GM12874 (cell line): ENCODE measurements around the gene MROH2A.

Experiments used
- TF ChIP-seq, protein P1 (sequence below): IDR thresholded peaks from 2 replicates; pipeline ENCODE4 v1.5.1; 2011; ENCODE audit warnings: low read depth, mild to moderate bottlenecking, control low read depth, low read length, moderate library complexity; ENCODE audit not compliant: insufficient read depth

The MROH2A gene

DNA sequence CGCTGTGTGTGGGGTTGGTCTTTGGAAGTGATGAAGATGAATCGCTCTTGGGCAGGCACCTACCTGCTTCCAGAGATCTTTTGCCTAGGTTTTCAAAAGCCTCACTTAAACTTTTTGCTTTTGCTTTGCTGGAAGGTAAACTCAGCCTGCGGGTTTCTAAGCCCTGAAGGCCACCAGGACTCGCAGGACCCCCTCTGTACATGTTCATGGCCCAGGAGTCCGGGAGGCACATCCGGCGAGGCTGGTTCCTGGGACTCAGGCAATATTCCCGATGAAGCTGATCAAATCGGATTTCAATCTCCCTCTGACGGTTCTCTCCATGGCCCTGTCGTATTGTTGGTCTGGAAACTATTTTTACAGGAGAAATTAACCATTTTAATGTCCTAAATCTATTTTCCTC lies 63.1 kb downstream of the MROH2A start:
- TF ChIP-seq, protein P1, sequence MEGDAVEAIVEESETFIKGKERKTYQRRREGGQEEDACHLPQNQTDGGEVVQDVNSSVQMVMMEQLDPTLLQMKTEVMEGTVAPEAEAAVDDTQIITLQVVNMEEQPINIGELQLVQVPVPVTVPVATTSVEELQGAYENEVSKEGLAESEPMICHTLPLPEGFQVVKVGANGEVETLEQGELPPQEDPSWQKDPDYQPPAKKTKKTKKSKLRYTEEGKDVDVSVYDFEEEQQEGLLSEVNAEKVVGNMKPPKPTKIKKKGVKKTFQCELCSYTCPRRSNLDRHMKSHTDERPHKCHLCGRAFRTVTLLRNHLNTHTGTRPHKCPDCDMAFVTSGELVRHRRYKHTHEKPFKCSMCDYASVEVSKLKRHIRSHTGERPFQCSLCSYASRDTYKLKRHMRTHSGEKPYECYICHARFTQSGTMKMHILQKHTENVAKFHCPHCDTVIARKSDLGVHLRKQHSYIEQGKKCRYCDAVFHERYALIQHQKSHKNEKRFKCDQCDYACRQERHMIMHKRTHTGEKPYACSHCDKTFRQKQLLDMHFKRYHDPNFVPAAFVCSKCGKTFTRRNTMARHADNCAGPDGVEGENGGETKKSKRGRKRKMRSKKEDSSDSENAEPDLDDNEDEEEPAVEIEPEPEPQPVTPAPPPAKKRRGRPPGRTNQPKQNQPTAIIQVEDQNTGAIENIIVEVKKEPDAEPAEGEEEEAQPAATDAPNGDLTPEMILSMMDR: no peak

DNA sequence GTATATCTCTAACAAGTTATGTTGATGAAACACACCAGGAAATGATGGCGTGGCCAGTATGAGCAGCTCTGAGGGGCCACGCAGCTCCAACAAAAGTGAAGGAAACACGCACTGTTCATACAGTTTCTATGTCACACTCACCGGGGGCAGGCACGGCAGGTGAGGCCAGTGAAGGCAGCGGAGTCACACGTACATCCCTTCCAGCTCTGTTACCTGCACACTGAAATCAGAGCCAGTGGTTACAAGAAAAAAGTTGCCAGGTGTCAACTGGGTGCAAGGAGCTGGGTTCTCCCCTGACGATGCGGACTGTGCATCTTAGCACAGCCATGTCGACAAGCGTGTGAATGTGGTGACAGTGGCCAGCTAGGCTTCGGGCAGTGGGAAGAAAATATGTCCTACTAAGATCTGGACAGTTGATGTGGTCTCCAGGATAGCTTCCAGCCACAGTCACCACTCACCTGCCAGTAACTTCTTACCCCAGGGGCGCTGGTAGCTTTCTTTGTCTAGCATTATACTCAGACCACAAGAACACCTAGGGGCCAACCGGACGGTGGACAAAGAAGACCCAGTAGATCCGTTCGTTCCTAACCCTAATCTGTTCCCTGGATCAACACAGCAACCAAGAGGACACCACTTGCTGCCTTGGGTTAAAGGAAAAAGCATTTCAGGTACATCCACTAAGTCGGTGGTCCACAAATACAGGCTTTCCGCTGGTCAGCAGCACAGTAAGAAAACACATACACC lies 66.1 kb downstream of the MROH2A start:
- TF ChIP-seq, protein P1: no peak

DNA sequence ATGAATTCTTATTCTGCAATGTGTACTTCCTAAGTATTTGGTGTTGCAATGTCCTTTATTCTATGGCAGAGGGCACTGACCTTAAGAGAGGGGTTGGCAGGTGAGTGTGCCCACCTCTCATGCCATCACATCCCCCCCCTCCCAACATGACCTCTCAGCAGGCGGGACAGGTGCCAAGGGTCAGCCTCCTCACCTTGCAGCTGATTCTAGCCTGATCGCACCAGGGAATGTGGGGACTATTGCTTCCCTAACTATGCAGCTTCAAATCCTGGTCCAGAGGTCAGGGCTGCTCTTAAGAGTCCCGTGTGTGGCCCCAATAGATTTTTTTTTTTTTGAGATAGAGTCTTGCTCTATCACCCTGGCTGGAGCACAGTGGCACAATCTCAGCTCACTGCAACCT lies 66.7 kb downstream of the MROH2A start:
- TF ChIP-seq, protein P1: no peak

DNA sequence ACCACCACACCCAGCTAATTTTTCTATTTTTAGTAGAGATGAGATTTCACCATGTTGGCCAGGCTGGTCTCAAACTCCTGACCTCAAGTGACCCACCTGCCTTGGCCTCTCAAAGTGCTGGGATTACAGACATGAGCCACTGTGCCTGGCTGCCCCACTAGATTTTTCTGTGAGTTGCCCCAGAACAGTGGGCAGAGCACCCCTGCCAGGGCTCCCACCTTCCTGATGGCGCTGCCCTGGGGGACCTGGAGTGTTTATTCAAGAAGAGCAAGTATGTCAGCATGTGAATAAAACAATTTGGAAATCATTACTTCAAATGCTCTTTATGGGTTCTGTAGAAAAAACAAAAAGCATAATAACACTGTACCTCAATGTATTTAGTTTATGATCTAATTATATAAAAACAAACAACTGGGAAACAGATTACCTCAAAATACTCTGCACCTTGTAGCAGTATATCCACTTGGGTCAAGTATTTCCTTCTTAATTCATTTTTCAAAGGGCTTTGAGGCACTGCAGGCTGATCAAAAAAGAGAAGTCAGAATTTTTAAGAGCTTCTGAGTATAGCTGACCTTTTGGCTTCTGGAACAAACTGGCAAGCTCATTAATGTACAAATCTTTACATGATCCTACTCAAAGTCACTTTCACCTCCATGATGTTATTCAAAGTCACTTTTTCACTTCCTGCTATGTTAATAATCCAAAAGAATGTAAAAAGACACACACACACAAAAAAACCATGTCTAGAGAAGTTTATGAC lies 67.4 kb downstream of the MROH2A start:
- TF ChIP-seq, protein P1: no peak

DNA sequence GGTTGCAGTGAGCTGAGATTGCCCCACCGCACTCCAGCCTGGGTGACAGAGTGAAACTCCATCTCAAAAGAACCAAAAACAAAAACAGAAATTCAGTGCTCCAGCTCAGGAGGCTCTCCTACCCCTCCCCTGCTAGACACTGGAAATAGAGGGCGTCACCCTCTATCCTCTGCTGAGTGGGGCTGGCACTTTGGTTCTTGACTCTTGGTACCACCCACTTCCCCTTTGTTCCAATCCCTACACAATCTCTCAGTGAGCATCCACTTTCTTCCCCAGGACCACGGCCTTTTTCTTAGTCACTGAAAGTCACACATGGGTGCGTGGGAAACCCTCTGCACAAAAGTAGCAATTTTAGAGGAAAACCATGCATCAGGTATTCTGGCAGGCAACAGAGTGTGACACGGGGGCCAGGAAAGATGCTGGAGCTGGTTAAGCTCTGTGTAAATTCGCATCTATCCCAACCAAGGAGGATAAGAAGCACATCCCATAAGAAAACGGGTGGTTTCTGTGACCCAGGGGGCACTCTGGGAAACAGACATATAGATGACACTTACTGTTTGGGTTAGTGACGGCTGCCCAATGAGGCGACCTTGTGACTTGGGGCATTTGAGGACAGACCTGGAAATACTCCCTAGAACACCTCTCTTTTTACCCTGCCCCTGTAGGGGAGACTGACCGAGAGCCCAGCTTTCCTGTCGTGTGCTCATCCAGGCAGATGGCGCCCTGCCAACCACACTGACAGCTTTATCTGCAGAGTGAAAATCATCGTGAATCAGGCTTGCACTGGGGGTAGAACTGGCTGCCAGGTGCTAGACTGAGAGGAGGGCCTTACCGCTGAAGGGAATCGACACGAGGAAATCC lies 68.5 kb downstream of the MROH2A start:
- TF ChIP-seq, protein P1: no peak

DNA sequence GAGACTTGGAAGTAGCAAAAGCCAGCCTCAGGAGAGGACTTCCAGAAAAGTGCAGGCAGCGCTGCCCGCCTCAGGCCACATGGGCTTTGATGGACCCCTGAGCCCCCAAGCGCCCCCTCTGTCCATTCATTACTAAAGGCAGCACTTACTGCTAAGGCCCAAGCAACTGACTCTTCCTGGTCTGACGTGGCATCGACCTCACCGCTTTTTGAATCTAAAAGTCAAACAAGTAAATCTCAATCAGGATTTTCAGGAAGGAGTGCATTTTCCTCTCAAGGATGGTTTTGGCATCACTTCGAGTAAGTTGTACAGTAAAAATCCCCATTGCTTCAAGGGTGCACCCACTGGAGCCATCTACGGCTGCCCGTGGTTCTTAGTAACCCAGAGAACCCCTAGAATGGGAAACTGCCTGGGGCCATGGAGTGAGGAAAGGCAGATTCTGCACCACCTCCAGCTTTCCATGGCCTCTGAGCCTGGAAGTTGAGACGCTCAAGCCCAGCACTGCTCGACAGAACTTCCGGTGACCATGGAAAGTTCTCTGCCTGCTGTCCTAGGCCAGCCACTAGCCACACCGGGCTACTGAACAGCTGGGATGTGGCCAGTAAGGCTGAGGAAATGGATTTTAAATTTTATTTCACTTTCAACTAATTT lies 69.2 kb downstream of the MROH2A start:
- TF ChIP-seq, protein P1: no peak
